K562 (cell line): ENCODE measurements around the gene PUM2. TPM values are rescaled to one million over a fixed set of nuclear protein-coding genes. Genes with fewer than 3 reads are reported as not detected.
A peak's percentile ranks its signal among the peaks of the same experiment; 100 is the strongest.

Experiments used
- CCNT2 ChIP-seq: IDR thresholded peaks from 2 replicates; pipeline ENCODE4 v1.6.1; 2011; ENCODE audit warnings: borderline replicate concordance, low read depth, mild to moderate bottlenecking, moderate library complexity, mixed read lengths, low read length; ENCODE audit not compliant: insufficient read length; ENCODE audit errors: extremely low read depth
- CEBPB ChIP-seq: fragments of 450-650 bp; IDR thresholded peaks from 2 replicates; pipeline ENCODE4 v1.6.1; 2016; ENCODE audit warnings: missing genetic modification characterization, missing compliant biosample characterization
- CTCFL ChIP-seq: IDR thresholded peaks from 2 replicates; pipeline ENCODE4 v1.6.1; 2011; ENCODE audit warnings: borderline replicate concordance, low read depth, mild to moderate bottlenecking, moderate library complexity, low read length; ENCODE audit not compliant: insufficient read depth, poor library complexity, severe bottlenecking
- ETS2 ChIP-seq: IDR thresholded peaks from 2 replicates; pipeline ENCODE4 v1.6.1; 2016; ENCODE audit warnings: borderline replicate concordance, missing genetic modification characterization, mild to moderate bottlenecking, moderate library complexity, missing compliant biosample characterization; ENCODE audit not compliant: poor library complexity, severe bottlenecking
- FOXO4 ChIP-seq: fragments of 450-650 bp; formaldehyde crosslinking; IDR thresholded peaks from 2 replicates; pipeline ENCODE4 v1.4.0; 2020; ENCODE audit warnings: mild to moderate bottlenecking, moderate library complexity
- GTF2A2 ChIP-seq: IDR thresholded peaks from 2 replicates; pipeline ENCODE4 v1.6.1; 2016; ENCODE audit warnings: mild to moderate bottlenecking, missing genetic modification characterization, missing compliant biosample characterization
- MXI1 ChIP-seq: IDR thresholded peaks from 2 replicates; pipeline ENCODE4 v1.6.1; 2011; ENCODE audit warnings: low read depth, mild to moderate bottlenecking, improper control_type of control experiment, low read length
- NFRKB ChIP-seq: fragments of 450-650 bp; IDR thresholded peaks from 2 replicates; pipeline ENCODE4 v1.6.1; 2016; ENCODE audit warnings: low read depth
- NR2C1 ChIP-seq, 2 experiments: fragments of 450-650 bp; IDR thresholded peaks; 2 replicates each; pipeline ENCODE4 v1.6.1; 2017; ENCODE audit warnings: mild to moderate bottlenecking in 2 of 2, antibody characterized with exemption in 1 of 2, inconsistent platforms in 1 of 2, missing compliant biosample characterization in 1 of 2, missing genetic modification characterization in 1 of 2
- POLR2H ChIP-seq: IDR thresholded peaks from 2 replicates; pipeline ENCODE4 v1.6.1; 2016; ENCODE audit warnings: missing genetic modification characterization, low read depth, mild to moderate bottlenecking, control low read depth, missing compliant biosample characterization, moderate library complexity
- RAD51 ChIP-seq: fragments of 450-650 bp; IDR thresholded peaks from 2 replicates; pipeline ENCODE4 v1.7.1; 2016; ENCODE audit warnings: low read depth, mild to moderate bottlenecking, borderline replicate concordance
- RB1 ChIP-seq: fragments of 450-650 bp; IDR thresholded peaks from 2 replicates; pipeline ENCODE4 v1.6.1; 2017; ENCODE audit warnings: low read depth, mild to moderate bottlenecking
- RUNX1 ChIP-seq: sonication (generic); IDR thresholded peaks from 2 replicates; pipeline ENCODE4 v1.6.1; 2016; ENCODE audit warnings: antibody characterized with exemption, low read depth
- SIRT6 ChIP-seq: IDR thresholded peaks from one replicate; pipeline ENCODE4 v1.6.1; 2012; ENCODE audit warnings: low read depth, mild to moderate bottlenecking, control low read depth, inconsistent platforms, low read length, moderate library complexity
- TCF3 ChIP-seq: sonication (generic); formaldehyde crosslinking; IDR thresholded peaks from 2 replicates; pipeline ENCODE4 v1.4.0; 2020; ENCODE audit warnings: mild to moderate bottlenecking, missing genetic modification reagents
- TRIM25 ChIP-seq: fragments of 450-650 bp; IDR thresholded peaks from 2 replicates; pipeline ENCODE4 v1.7.0; 2016; ENCODE audit warnings: borderline replicate concordance
- ZC3H8 ChIP-seq: fragments of 450-650 bp; IDR thresholded peaks from 2 replicates; pipeline ENCODE4 v1.6.1; 2017
- ZEB2 ChIP-seq: fragments of 450-650 bp; IDR thresholded peaks from 2 replicates; pipeline ENCODE4 v1.6.1; 2016
- ZKSCAN8 ChIP-seq: fragments of 200-800 bp; sonication (Bioruptor generic); IDR thresholded peaks from 2 replicates; pipeline ENCODE4 v1.6.1; 2016; ENCODE audit warnings: missing genetic modification characterization, missing compliant biosample characterization
- ZNF197 ChIP-seq: fragments of 200-800 bp; sonication (Bioruptor generic); IDR thresholded peaks from 2 replicates; pipeline ENCODE4 v1.6.1; 2016; ENCODE audit warnings: low read depth, missing genetic modification characterization, missing compliant biosample characterization
- polyA plus RNA-seq, 8 experiments: library from polyadenylated mRNA; depleted of rRNA in 4 of 8; stranded (reverse) in 5 of 8; unstranded in 3 of 8; fragments of >200 nt; fragmentation: Nextera tagmentation in 2 of 8; fragmentation: Illumina TruSeq in 1 of 8; extraction: Ambion mirVana in 2 of 8; extraction: Trizol in 1 of 8; gene quantifications; 2 replicates each; pipeline versions ENCODE4 v1.2.1 to v1.2.3, GENCODE V29; 2011 to 2014; ENCODE audit warnings: inconsistent platforms in 1 of 8, missing spikeins in 1 of 8
- total RNA-seq, 7 experiments: library from RNA; depleted of rRNA in 6 of 7; stranded (reverse); fragments of >200 nt in 6 of 7; fragmentation: Illumina TruSeq in 2 of 7; extraction: Trizol in 2 of 7; gene quantifications; 2 replicates each; pipeline versions ENCODE4 v1.2.1 to v1.2.3, GENCODE V29; 2011 to 2021; ENCODE audit warnings: low replicate concordance in 1 of 7
- TF ChIP-seq, protein P1 (sequence below): sonication (generic); formaldehyde crosslinking; IDR thresholded peaks from 2 replicates; pipeline ENCODE4 v1.8.0; 2022; ENCODE audit warnings: mild to moderate bottlenecking, low read depth, missing genetic modification reagents

Gene PUM2
- total and polyA plus RNA-seq, 9 of the 15 experiments (the other 6 are each of a cell fraction or from before 2014, with no cell fraction given): 13.4 to 61.9 (median 28.3) TPM

- TF ChIP-seq CCNT2 (peak; percentile 62), ZNF197 (CRISPR knock-in tag) (no peak), CTCFL (no peak), FOXO4 (CRISPR knock-in tag) (no peak), SIRT6 (no peak), GTF2A2 (tag) (no peak), ZKSCAN8 (no peak), ZEB2 (no peak), ETS2 (no peak), TRIM25 (no peak), TCF3 (no peak), CEBPB (tag) (no peak), NFRKB (peak; percentile 58; the same call in 1 of the 2 replicates), RUNX1 (no peak), NR2C1 (IDR thresholded peaks at IDR 0.05) (no peak), NR2C1 (tag; IDR thresholded peaks at IDR 0.05) (no peak), RB1 (peak; percentile 70; the same call in 1 of the 2 replicates), RAD51 (no peak), MXI1 (no peak), ZC3H8 (no peak), POLR2H (tag) (no peak)
- TF ChIP-seq, protein P1, sequence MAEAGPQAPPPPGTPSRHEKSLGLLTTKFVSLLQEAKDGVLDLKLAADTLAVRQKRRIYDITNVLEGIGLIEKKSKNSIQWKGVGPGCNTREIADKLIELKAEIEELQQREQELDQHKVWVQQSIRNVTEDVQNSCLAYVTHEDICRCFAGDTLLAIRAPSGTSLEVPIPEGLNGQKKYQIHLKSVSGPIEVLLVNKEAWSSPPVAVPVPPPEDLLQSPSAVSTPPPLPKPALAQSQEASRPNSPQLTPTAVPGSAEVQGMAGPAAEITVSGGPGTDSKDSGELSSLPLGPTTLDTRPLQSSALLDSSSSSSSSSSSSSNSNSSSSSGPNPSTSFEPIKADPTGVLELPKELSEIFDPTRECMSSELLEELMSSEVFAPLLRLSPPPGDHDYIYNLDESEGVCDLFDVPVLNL (CRISPR knock-in tag): no peak
These were observed 467 bp downstream of the PUM2 start (continued) for GRCh38 chr2:20350041-20350712.
